GM19239 (cell line): ENCODE measurements around the gene SBF2.
"Not testable (repeated sequence)": the region's sequence is repeated elsewhere in the genome, so short reads cannot be mapped to it uniquely, and the experiment has no call there.

Experiments
- DNase-seq: peaks from one replicate; pipeline ENCODE4 v3.0.0; 2011; ENCODE audit warnings: low spot score; ENCODE audit not compliant: insufficient read length
- FAIRE-seq: peaks from 2 replicates; lab custom pipeline; 2011; peaks lifted over from hg19 to GRCh38; lab: Jason Lieb, UNC

The SBF2 gene

GRCh38 chr11:10211470-10211869 lies 82.5 kb downstream of the SBF2 start:
- DNase-seq: no peak
- no peak for FAIRE-seq

DNA sequence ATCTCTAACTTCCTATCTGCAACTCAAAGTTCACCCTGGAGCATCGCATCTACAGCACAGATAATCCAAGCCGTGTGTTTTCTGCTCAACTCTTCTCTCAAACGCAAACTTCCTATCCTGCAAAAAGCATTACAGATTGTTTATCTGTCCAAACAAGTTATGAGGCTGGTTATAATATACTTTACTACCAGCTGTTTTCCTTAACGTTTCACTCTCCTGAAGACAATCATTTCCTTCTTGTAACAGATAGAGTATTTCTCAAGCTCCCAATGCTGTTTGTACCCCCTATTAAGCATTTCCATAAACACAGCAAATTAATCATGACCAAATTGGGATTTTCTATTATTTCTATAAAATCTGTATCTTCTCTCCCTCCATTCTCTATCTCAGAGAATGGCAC lies 84.7 kb downstream of the SBF2 start:
- FAIRE-seq: no peak
- no peak for DNase-seq

GRCh38 chr11:10208131-10208575 lies 85.9 kb downstream of the SBF2 start:
- DNase-seq: peak; percentile 17
- FAIRE-seq: peak; percentile 68

DNA sequence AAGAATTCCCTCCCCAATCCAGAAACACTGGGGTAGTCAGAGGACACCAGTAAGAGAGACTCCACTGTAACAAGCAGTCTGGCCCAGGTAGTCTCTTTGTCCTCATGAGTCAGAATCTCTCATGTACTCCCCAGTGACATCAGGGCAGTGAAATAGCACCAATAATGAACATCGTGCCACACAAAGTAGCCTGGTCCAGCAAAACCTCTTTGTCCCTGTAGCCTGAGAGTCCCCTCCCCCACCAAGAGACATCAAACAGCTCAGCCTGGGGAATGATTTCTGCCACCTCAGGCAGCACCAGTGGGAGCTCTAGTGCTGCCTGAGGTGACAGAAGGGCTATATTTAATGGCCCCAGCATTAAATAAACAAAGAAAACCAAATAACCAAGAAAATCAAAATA lies 88.1 kb downstream of the SBF2 start:
- no peak for FAIRE-seq

DNA sequence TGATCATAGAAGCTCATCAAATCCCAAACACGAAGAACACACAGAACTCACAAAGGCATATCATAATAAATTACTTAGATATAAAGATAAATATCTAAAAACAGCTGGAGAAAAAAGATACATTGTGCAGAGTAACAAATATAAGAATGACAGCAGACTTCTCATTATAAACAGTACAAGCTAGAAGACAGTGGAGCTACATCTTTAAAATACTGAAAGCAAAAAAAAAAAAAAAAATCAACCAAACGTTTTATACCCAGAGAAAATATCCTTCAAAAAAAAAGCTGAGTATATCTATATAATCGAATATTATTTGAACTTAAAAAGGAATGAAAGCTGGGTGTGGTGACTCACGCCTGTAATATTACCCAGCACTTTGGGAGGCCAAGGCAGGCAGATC lies 90.0 kb downstream of the SBF2 start:
- DNase-seq: no peak
- FAIRE-seq: no peak

More for the DNA sequence above, 88.1 kb downstream of the SBF2 start:
- DNase-seq: no peak

GRCh38 chr11:10201343-10201742 lies 92.7 kb downstream of the SBF2 start:
- no peak for DNase-seq
- FAIRE-seq: no peak

DNA sequence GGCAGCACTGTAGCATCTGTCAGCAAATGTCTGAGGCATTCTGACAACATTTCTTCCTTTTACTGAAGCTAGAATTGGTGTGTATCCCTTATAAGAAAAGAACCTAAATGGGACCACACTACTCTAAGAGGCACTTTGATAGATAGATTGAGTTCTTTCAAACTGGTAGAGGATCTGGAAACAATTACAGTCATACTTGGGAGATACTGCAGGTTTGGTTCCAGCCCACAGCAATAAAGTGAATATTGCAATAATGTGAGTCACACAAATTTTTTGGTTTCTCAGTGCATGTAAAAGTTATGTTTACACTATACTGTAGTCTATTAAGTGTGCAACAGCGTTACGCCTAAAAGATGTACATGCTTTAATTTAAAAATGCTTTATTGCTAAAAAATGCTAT lies 96.9 kb downstream of the SBF2 start:
- no peak for FAIRE-seq
- DNase-seq: no peak

DNA sequence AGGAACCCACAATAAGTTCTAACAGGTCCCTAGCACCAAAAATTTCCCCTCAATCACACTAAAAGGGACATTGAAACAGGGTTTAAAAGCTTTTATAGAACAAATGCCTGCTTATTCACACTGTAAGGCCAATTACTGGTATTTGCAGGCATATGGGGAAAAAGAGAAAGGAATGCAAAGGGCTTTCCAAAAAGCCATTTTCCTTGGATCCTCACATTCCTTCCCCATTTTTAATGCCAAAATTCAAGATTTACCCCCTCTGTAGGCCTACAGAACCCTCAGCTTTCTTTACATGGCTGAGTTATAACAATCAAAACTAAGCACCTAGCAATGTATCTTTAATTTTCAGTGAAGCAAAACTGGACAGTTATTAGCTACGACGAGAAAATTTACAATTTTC lies 102.0 kb downstream of the SBF2 start:
- DNase-seq (no peak), FAIRE-seq (no peak)

- FAIRE-seq (no peak), DNase-seq (no peak)
These were observed 112.2 kb downstream of the SBF2 start for GRCh38 chr11:10181811-10182210.

DNA sequence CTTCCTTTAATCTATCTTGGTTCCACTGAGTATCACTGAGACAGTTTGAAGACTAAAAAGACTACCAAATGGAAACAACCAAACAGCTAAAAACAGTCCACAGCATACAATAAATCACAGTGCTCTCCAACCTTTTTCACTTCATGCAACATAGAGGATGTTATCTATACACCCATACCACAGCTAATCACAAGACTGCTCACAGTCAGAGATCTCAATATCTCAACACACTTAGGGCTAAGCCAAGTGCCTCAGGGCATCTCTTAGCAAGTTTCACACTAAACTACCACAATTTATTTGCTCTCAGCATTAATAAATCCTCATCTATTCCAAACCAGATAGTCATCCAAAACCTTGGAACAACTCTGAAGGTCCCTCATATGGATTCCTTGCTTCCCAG lies 129.4 kb downstream of the SBF2 start:
- FAIRE-seq (no peak), DNase-seq (no peak)

DNA sequence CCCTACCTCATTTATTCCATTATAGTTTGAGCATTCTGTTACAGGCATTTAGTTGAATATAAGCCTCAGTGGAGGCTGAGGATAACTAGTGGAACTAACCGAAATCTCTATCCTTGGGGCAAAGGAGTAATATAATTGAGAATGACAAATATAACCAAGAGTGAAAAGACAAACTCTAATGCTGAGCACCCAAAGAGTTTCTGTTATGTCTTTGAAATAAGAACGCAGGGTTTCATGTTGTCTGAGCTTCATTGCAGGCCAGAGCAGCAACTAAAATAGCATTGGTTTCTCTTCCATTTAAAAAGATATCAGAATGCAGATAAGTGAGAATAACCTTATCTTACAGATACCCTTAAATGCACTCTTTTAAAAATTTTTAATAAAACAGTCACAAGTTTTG lies 131.8 kb downstream of the SBF2 start:
- FAIRE-seq (no peak), DNase-seq (no peak)

GRCh38 chr11:10160350-10160749 lies 133.7 kb downstream of the SBF2 start:
- DNase-seq (no peak), FAIRE-seq (no peak)

DNA sequence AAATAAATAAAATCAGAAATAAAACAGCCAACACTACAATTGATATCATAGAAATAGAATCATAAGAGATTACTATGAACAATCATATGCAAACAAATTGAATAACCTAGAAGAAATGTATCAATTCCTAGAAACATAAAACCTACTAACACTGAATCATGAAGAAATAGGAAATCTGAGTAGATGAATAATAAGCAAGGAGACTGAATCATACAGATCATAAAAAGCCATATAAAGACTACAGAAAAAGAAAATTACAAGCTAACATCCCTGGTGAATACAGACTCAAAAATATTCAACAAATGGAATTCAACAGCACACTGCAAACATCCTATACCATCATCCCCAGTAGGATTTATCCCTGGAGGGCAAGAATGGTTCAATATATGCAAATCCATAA lies 135.6 kb downstream of the SBF2 start:
- FAIRE-seq: no peak
- no peak for DNase-seq

DNA sequence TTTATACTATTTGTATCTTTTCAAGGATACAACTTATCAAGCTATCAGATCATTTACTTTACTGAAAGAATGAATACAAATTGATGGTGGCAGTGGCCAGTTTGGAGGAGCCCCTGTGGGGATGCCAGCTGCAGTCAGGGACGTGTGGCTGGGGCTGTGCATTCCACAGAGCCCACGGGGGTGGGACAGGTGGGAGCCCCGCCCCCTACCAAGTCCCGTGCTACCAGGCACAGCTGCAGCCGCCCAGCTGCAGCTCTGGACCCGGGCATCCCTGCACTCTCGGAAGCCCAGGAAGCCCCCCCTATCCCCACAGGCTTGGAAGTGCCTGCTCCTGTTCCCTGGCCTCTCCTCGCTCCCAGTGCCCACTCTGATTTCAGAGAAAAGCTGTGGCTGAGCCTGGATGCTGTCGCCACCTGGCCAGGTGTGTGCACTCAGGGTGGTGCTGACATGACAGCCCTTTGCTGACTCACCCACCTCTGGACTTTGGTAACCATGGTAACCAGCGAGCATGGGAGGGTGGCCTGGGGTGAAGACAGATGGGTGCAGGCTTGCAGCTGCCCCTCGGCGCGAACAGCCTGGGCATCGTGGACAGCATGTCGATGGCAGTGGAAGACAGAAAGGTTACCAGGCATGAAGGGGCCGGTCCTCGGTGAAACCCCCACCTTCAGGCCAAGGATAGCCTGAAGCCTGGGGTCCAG lies 138.1 kb downstream of the SBF2 start:
- DNase-seq: no peak

DNA sequence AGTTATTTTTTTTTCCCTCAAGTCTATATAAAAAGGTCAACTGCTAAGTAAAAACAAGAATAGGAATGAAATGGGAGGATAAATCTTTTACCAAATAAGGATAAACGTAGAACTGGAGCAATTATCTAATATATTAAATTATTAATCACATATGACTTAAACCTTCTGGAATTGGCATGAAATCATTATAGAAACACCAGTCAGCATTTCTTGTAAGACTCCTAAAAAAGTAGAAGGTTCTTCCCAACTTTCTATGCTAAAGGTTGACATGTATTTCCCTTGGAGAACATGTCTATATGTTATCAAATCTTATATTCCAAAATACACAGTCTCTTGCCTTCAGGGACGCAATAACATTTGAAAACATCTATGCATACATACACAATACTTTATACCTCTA lies 143.2 kb downstream of the SBF2 start:
- DNase-seq: no peak
- FAIRE-seq: no peak

More for the DNA sequence above, 138.1 kb downstream of the SBF2 start:
- FAIRE-seq: no peak

DNA sequence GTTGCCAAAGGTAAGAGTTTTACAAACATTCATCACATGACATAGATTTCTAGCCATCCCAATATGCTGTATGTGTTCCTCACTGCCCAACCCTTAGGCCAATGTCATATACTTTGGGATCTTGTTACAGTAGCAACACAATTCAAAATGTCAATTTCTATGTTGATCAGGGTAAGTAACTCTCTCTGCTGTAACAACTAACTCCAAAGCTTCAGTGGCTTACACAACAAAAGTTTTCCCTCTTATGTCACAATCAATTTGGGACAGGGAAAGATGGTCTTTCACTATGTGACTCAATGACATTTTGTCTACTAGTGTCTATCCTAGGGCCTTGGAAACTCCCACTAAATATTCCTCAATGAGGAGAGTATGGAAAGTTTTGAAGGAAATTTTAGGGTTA lies 144.5 kb downstream of the SBF2 start:
- DNase-seq: no peak
- no peak for FAIRE-seq

- DNase-seq (no peak), FAIRE-seq (no peak)
These were observed 146.8 kb downstream of the SBF2 start for GRCh38 chr11:10147195-10147594.

GRCh38 chr11:10144954-10145353 lies 149.1 kb downstream of the SBF2 start:
- FAIRE-seq: no peak
- DNase-seq: no peak

- FAIRE-seq: no peak
- no peak for DNase-seq
These were observed 154.4 kb downstream of the SBF2 start for GRCh38 chr11:10139656-10140055.

GRCh38 chr11:10139143-10139542 lies 154.9 kb downstream of the SBF2 start:
- no peak for FAIRE-seq
- DNase-seq: no peak

DNA sequence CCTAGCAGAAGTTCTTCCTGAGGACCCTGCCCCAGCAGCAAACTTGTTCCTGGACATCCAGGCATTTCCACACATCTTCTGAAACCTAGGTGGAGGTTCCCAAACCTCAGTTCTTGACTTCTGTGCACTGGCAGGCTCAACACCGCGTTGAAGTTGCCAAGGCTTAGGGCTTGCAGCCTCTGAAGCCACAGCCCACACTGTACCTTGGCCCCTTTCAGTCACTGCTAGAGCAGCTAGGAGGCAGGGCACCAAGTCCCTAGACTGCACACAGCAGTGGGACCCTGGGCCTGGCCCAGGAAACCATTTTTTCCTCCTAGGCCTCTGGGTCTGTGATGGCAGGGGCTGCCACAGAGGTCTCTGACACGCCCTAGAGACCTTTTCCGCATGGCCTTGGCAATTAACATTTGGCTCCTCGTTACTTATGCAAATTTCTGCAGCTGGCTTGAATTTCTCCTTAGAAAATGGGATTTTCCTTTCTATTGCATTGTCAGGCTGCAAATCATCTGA lies 159.0 kb downstream of the SBF2 start:
- DNase-seq (no peak), FAIRE-seq (no peak)

GRCh38 chr11:10134226-10134625 lies 159.8 kb downstream of the SBF2 start:
- not testable (repeated sequence) for FAIRE-seq, DNase-seq
